Measurements from ENCODE around the gene TMEM9.

Gene TMEM9

DNA sequence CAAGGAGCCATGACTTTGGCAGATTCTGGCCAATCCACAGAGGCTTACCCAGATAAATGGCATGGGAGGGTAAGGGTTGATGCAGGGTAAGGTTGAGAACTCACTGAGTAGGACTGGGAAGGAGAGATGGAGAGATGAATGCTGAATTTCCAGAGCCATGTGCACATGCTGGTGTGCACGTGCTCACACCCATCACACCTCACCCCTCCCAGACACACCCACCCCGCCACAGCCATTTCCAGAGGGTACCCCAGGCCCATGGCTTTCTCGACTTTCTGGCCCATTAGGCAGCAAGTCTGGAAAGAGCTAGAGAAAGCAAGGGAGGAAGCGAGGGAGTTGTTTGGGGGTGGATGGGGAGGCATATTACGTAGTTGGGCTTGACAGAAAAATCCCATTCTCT, 43.7 kb downstream of the TMEM9 start:
- no peak overlapping the region for H3K4me3 ChIP-seq (ENCODE audit: low read depth, low read length)
- TF ChIP-seq, protein P1, sequence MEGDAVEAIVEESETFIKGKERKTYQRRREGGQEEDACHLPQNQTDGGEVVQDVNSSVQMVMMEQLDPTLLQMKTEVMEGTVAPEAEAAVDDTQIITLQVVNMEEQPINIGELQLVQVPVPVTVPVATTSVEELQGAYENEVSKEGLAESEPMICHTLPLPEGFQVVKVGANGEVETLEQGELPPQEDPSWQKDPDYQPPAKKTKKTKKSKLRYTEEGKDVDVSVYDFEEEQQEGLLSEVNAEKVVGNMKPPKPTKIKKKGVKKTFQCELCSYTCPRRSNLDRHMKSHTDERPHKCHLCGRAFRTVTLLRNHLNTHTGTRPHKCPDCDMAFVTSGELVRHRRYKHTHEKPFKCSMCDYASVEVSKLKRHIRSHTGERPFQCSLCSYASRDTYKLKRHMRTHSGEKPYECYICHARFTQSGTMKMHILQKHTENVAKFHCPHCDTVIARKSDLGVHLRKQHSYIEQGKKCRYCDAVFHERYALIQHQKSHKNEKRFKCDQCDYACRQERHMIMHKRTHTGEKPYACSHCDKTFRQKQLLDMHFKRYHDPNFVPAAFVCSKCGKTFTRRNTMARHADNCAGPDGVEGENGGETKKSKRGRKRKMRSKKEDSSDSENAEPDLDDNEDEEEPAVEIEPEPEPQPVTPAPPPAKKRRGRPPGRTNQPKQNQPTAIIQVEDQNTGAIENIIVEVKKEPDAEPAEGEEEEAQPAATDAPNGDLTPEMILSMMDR (IDR thresholded peaks at IDR 0.05; ENCODE audit: low read depth, low read length, missing control alignments), result no peak
- DNase-seq (ENCODE audit: low read depth), result no peak

DNA sequence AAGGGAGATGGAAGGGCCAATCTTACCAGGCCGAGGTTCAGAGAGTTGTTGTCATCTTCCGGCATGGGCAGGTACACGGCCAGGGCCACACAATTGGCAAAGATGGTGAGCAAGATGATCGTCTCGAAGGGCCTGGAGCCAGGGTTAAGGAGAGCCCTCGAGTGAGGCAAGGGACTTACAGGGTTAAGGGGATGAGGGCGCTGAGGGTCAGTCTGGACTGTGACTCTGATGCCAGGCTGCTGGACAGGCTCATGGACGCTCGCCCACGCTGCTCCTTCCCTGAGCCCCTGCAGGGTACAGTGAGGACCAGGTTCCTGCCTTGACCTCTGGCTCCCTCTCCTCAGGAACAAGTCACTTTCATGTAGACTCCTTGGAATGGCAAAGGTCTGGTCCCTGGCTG, 44.1 kb downstream of the TMEM9 start:
- no peak for DNase-seq (ENCODE audit: low read depth)
- TF ChIP-seq, protein P1 (IDR thresholded peaks at IDR 0.05; ENCODE audit: low read depth, low read length, missing control alignments), result no peak
- no peak overlapping the region for H3K4me3 ChIP-seq (ENCODE audit: low read depth, low read length)

DNA sequence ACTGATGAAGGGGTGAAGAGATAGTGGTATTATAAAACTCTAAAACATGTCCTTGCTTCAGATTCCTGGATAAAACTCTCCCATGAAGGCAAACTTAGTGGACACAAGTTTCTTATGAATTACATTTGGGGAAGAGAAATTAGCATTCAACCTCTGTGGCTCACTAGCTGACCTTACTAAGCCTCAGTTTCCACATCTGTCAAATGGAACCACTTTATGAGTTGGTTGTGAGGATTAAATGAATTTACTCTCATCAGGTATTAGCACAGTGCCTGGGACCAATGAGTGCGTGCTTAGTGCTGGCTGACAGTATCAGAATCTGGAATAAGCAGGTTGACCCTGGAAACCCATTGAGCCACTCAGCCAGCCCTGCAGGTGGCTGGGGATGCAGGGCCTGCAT, 44.6 kb downstream of the TMEM9 start:
- DNase-seq (ENCODE audit: low read depth), result no peak
- TF ChIP-seq, protein P1 (IDR thresholded peaks at IDR 0.05; ENCODE audit: low read depth, low read length, missing control alignments), result no peak

DNA sequence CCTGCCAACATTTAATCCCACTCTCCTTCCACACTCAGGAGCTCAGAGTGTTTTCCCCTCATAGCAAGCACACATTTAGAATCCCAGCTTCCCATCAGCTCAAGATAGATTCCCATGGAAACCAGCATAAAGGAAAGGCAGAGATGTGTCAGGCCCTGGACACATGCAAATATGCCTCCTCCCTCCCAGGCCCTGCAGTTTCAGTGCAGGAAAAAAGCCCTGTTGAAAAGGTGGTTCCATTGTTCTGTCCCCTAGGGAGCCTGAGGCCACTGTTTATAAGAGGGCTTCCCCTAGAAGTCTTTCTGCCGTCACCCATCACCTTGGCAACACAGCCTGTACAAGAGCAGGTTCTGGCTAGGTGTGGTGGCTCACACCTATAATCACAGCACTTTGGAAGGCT, 45.7 kb downstream of the TMEM9 start:
- TF ChIP-seq, protein P1 (IDR thresholded peaks at IDR 0.05; ENCODE audit: low read depth, low read length, missing control alignments), result no peak
- H3K4me3 ChIP-seq (ENCODE audit: low read depth, low read length), result no peak overlapping the region
- no peak for DNase-seq (ENCODE audit: low read depth)

More for the DNA sequence above, 44.6 kb downstream of the TMEM9 start:
- H3K4me3 ChIP-seq (ENCODE audit: low read depth, low read length), result no peak overlapping the region

DNA sequence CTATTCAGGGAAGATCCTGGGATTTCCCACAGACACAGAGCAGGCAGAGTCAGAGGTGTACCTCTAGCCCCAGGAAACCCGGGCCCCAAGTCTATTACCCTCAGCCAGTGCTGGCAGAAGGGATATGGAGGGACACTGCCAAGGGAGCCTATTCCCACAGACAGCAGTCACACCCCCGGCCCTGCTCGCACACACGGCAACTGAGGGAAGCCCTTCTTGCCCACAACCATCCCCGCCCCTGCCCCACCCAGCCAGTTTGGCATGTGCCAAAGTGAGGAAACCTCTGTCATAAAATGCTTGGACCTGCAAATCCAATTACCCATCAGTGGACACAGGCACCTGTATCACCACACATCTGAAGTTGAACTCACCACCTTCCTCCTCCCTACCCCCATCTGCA, 48.6 kb downstream of the TMEM9 start:
- no peak for DNase-seq (ENCODE audit: low read depth)
- TF ChIP-seq, protein P1 (IDR thresholded peaks at IDR 0.05; ENCODE audit: low read depth, low read length, missing control alignments), result no peak
- H3K4me3 ChIP-seq (ENCODE audit: low read depth, low read length), result no peak overlapping the region

DNA sequence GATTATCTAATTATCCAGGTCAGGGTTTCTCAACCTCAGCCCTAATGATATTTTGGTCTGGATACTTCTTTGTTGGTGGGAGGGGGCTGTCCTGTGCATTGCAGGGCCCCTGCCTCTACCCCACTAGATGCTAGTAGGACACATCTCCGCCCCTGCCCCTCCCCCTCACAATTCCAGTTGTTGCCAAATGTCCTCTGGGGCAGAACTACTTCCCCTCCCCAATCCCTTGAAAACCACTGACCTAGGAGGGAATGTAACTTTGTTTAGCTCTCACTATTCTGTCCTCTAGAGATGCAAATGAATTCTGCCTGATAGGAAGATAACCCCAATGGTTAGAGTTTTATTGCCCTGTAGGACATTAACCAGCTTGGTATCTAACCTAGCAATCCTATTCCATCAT, 50.1 kb downstream of the TMEM9 start:
- TF ChIP-seq, protein P1 (IDR thresholded peaks at IDR 0.05; ENCODE audit: low read depth, low read length, missing control alignments), result no peak
- no peak for DNase-seq (ENCODE audit: low read depth)
- H3K4me3 ChIP-seq (ENCODE audit: low read depth, low read length), result no peak overlapping the region

DNA sequence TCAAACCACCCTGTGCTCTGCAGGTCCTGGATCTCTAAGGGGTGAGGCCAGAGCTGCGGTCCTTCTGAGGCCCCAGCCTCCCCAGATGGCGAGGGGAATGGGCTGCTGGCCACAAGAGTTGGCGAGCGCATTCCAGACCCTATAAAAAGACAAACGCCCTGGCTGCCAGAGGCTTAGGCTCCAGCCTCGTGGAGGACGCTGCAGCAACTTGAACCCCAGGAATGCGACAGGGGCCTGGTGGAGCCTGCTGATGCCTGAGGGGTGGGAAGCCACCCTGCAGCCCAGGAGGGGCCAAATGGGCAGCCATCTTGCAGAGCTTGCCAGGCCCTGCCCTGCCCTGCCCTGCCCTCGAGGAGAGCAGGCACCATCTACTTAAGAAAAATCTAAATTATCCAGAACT, 50.6 kb downstream of the TMEM9 start:
- no peak overlapping the region for H3K4me3 ChIP-seq (ENCODE audit: low read depth, low read length)
- no peak for DNase-seq (ENCODE audit: low read depth)
- TF ChIP-seq, protein P1 (IDR thresholded peaks at IDR 0.05; ENCODE audit: low read depth, low read length, missing control alignments), result no peak

All from GM12864 (cell line).